IMR-90 (cell line): ENCODE data around the gene ANKMY1. TPM values are rescaled to one million over a fixed set of nuclear protein-coding genes. Genes with fewer than 3 reads are reported as not detected.

ENCODE experiments used
- ATAC-seq: fragments of 200-7000 bp; cut with Tn5 transposase; 2 replicates; pipeline ENCODE4 v1.9.1; 2020; ENCODE audit warnings: low read depth, mild to moderate bottlenecking, moderate library complexity
- BruUV-seq: library from RNA; stranded (reverse); fragments of 400-500 nt; replicated peaks from 2 replicates; lab custom pipeline; 2021; lab: Mats Ljungman, UMichigan
- CTCF ChIA-PET: fragments of 300-600 bp; formaldehyde crosslinking; extraction: SDS; loops from one replicate; lab custom pipeline; 2021; ENCODE audit warnings: antibody characterized with exemption; lab: Yijun Ruan, JAX
- POLR2A ChIA-PET: fragments of 300-600 bp; sonication (Branson Sonifier 250); formaldehyde crosslinking; loops from one replicate; lab custom pipeline; 2022; ENCODE audit warnings: antibody characterized with exemption; ENCODE audit not compliant: unreplicated experiment; lab: Charles Lee
- DNase-seq: peaks from one replicate; pipeline ENCODE4 v3.0.0; 2013
- H2AFZ ChIP-seq: replicated peaks from 2 replicates; pipeline ENCODE3; 2013; ENCODE audit warnings: low read length, mild to moderate bottlenecking; ENCODE audit not compliant: poor library complexity
- H2AK5ac ChIP-seq: 2 replicates; pipeline ENCODE4 v1.6.1; 2013; ENCODE audit warnings: low read depth, low read length, inconsistent platforms
- H2AK9ac ChIP-seq: replicated peaks from 2 replicates; pipeline ENCODE3; 2013; ENCODE audit warnings: mild to moderate bottlenecking, low read depth, low read length, moderate library complexity; ENCODE audit not compliant: poor library complexity
- H2BK120ac ChIP-seq: 2 replicates; pipeline ENCODE4 v1.6.1; 2013; ENCODE audit warnings: low read depth, low read length, inconsistent platforms
- H2BK15ac ChIP-seq: 3 replicates; pipeline ENCODE4 v1.6.1; 2013; ENCODE audit warnings: low read depth, low read length, inconsistent platforms
- H2BK20ac ChIP-seq: 2 replicates; pipeline ENCODE4 v1.6.1; 2013; ENCODE audit warnings: low read depth, mild to moderate bottlenecking, inconsistent platforms, low read length, moderate library complexity
- H2BK5ac ChIP-seq: 2 replicates; pipeline ENCODE4 v1.6.1; 2013; ENCODE audit warnings: mild to moderate bottlenecking, low read depth, low read length, inconsistent platforms; ENCODE audit not compliant: poor library complexity, severe bottlenecking
- H3K14ac ChIP-seq: replicated peaks from 2 replicates; pipeline ENCODE4 v1.6.1; 2013; ENCODE audit warnings: low read depth, low read length, inconsistent platforms
- H3K18ac ChIP-seq: 2 replicates; pipeline ENCODE4 v1.6.1; 2013; ENCODE audit warnings: low read depth, low read length, control low read depth
- H3K23ac ChIP-seq: 2 replicates; pipeline ENCODE4 v1.6.1; 2013; ENCODE audit warnings: low read depth, low read length, inconsistent platforms
- H3K27ac ChIP-seq: 2 replicates; pipeline ENCODE4 v1.5.1; 2013; ENCODE audit warnings: mild to moderate bottlenecking, control low read depth, low read length; ENCODE audit not compliant: insufficient read depth
- H3K27me3 ChIP-seq: 2 replicates; pipeline ENCODE4 v1.6.1; 2013; ENCODE audit warnings: low read length; ENCODE audit not compliant: control insufficient read depth, insufficient read depth
- H3K36me3 ChIP-seq: 2 replicates; pipeline ENCODE4 v1.6.1; 2013; ENCODE audit warnings: low read length, mixed read lengths; ENCODE audit not compliant: control insufficient read depth, insufficient read depth
- H3K4ac ChIP-seq: 2 replicates; pipeline ENCODE4 v1.6.1; 2013; ENCODE audit warnings: low read depth, low read length, inconsistent platforms
- H3K4me1 ChIP-seq: 2 replicates; pipeline ENCODE4 v1.6.1; 2013; ENCODE audit warnings: low read length, mixed read lengths; ENCODE audit not compliant: control insufficient read depth, insufficient read depth
- H3K4me2 ChIP-seq: 2 replicates; pipeline ENCODE4 v1.6.1; 2013; ENCODE audit warnings: low read depth, mild to moderate bottlenecking, control low read depth, low read length, moderate library complexity
- H3K4me3 ChIP-seq: 2 replicates; pipeline ENCODE4 v1.5.1; 2013; ENCODE audit warnings: low read depth, mild to moderate bottlenecking, control low read depth, low read length, moderate library complexity; ENCODE audit not compliant: insufficient read depth
- H3K56ac ChIP-seq: 2 replicates; pipeline ENCODE4 v1.6.1; 2013; ENCODE audit warnings: low read length, inconsistent platforms; ENCODE audit not compliant: insufficient read depth; ENCODE audit errors: extremely low read depth
- H3K79me1 ChIP-seq, 2 experiments: 2 replicates each; pipeline ENCODE4 v1.6.1; 2013; ENCODE audit warnings: low read length in 2 of 2, inconsistent platforms in 1 of 2, low read depth in 1 of 2
- H3K9ac ChIP-seq: 2 replicates; pipeline ENCODE4 v1.6.1; 2013; ENCODE audit warnings: low read depth, low read length, control low read depth
- H3K9me1 ChIP-seq: 2 replicates; pipeline ENCODE4 v1.6.1; 2013; ENCODE audit warnings: low read length, inconsistent platforms; ENCODE audit not compliant: insufficient read depth
- H3K9me3 ChIP-seq: 2 replicates; pipeline ENCODE4 v1.6.1; 2013; ENCODE audit warnings: low read length; ENCODE audit not compliant: control insufficient read depth, insufficient read depth
- H4K20me1 ChIP-seq: 2 replicates; pipeline ENCODE4 v1.6.1; 2013; ENCODE audit warnings: low read length, inconsistent platforms; ENCODE audit not compliant: insufficient read depth
- H4K5ac ChIP-seq: 2 replicates; pipeline ENCODE4 v1.6.1; 2013; ENCODE audit warnings: mild to moderate bottlenecking, low read depth, low read length, control low read depth
- H4K8ac ChIP-seq, 2 experiments: 2 replicates each; pipeline ENCODE4 v1.6.1; 2013; ENCODE audit warnings: low read depth in 2 of 2, low read length in 2 of 2, control low read depth in 1 of 2, inconsistent platforms in 1 of 2
- H4K91ac ChIP-seq: 2 replicates; pipeline ENCODE4 v1.6.1; 2013; ENCODE audit warnings: low read depth, low read length, inconsistent platforms; ENCODE audit not compliant: insufficient read depth
- BHLHE40 ChIP-seq: fragments of 150-350 bp; IDR thresholded peaks from 2 replicates; pipeline ENCODE4 v1.6.1; 2016; ENCODE audit warnings: mild to moderate bottlenecking, low read depth, low read length
- CEBPB ChIP-seq: IDR thresholded peaks from 2 replicates; pipeline ENCODE4 v1.6.1; 2012; ENCODE audit warnings: low read depth, low read length, improper control_type of control experiment
- MAFK ChIP-seq: IDR thresholded peaks from 2 replicates; pipeline ENCODE4 v1.6.1; 2012; ENCODE audit warnings: low read depth, low read length, improper control_type of control experiment
- MAZ ChIP-seq: IDR thresholded peaks from 2 replicates; pipeline ENCODE4 v1.6.1; 2012; ENCODE audit warnings: low read depth, mild to moderate bottlenecking, low read length, improper control_type of control experiment, moderate library complexity, borderline replicate concordance
- MXI1 ChIP-seq: IDR thresholded peaks from 2 replicates; pipeline ENCODE4 v1.6.1; 2012; ENCODE audit warnings: low read depth, mild to moderate bottlenecking, low read length, moderate library complexity, borderline replicate concordance
- NFE2L2 ChIP-seq: fragments of 150-350 bp; IDR thresholded peaks from 2 replicates; pipeline ENCODE4 v1.6.1; 2016; ENCODE audit warnings: low read depth, mild to moderate bottlenecking, low read length
- POLR2A ChIP-seq: IDR thresholded peaks from 2 replicates; pipeline ENCODE4 v1.6.1; 2012; ENCODE audit warnings: mild to moderate bottlenecking, low read depth, low read length
- RAD21 ChIP-seq: IDR thresholded peaks from 2 replicates; pipeline ENCODE4 v1.6.1; 2012; ENCODE audit warnings: low read length, improper control_type of control experiment
- RFX5 ChIP-seq: IDR thresholded peaks from 2 replicates; pipeline ENCODE4 v1.8.0; 2012; ENCODE audit warnings: low read depth, mild to moderate bottlenecking, low read length, moderate library complexity
- SMC3 ChIP-seq: fragments of 150-350 bp; IDR thresholded peaks from 2 replicates; pipeline ENCODE4 v1.6.1; 2016; ENCODE audit warnings: low read depth, mild to moderate bottlenecking, antibody characterized with exemption, low read length, moderate library complexity
- WGBS, 2 experiments: methylation state at CpG; one replicate each; pipeline versions ENCODE4 v1.1.5 to v1.1.7; 2013; ENCODE audit warnings: missing lambda C conversion rate in 2 of 2; ENCODE audit not compliant: insufficient read length in 1 of 2; ENCODE audit errors: extremely low coverage in 2 of 2; 5-methylcytosine and 5-hydroxymethylcytosine counted together
- dilution Hi-C: fragments of 300-500 bp; cut with HindIII; formaldehyde crosslinking; loops from one replicate; pipeline ENCODE4 v1.14.3; 2018; ENCODE audit warnings: low sequenced_read_pairs; ENCODE audit not compliant: unreplicated experiment
- in situ Hi-C: fragments of 300-500 bp; cut with MboI; formaldehyde crosslinking; loops from 3 replicates; pipeline ENCODE4 v1.14.3; 2019; ENCODE audit warnings: low sequenced_read_pairs, inconsistent platforms, mixed read lengths
- intact Hi-C: fragments of 100-400 bp; cut with micrococcal nuclease; formaldehyde crosslinking; loops from 2 replicates; pipeline ENCODE4 v1.10.0; 2022
- polyA plus RNA-seq, 3 experiments: library from polyadenylated mRNA; depleted of rRNA; stranded (reverse); fragments of >200 nt; gene quantifications; 2 replicates each; pipeline ENCODE4 v1.2.3, GENCODE V29; 2012; ENCODE audit warnings: low replicate concordance in 1 of 3
- total RNA-seq: library from RNA; depleted of rRNA; stranded (reverse); fragments of >200 nt; gene quantifications from 2 replicates; pipeline ENCODE4 v1.2.3, GENCODE V29; 2012
- TF ChIP-seq, protein P1 (sequence below): fragments of 150-350 bp; IDR thresholded peaks from 2 replicates; pipeline ENCODE4 v1.6.1; 2016; ENCODE audit warnings: low read depth, mild to moderate bottlenecking, low read length, moderate library complexity, borderline replicate concordance
- TF ChIP-seq, protein P2 (sequence below): conservative IDR thresholded peaks from 2 replicates; pipeline ENCODE4 v1.5.1; 2012; ENCODE audit warnings: mild to moderate bottlenecking, low read depth, low read length, improper control_type of control experiment
- TF ChIP-seq, protein P3 (sequence below): fragments of 150-350 bp; IDR thresholded peaks from 2 replicates; pipeline ENCODE4 v1.6.1; 2017; ENCODE audit warnings: mild to moderate bottlenecking, antibody characterized with exemption, low read length, low read depth

Gene ANKMY1
- total and polyA plus RNA-seq, 2 of the 4 experiments (the other 2 are of a cell fraction), result 2.9 to 5.5 TPM

DNA sequence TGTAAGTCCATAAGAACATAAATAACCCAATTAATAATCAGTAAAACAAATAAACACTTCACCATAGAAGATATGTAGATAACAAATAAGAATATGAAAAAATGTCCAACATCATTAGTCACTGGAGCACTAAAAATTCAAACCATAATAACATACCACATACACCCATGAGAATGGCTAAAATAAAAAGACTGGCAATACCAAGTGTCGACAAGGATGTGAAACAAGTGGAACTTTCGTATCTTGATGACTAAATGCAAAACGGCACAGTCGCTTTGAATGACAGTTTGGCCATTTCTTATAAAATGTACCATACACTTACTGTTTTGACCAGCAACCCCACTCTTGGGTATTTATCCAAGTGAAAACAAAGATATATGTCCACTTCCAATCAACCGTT lies 26.8 kb downstream of the ANKMY1 start:
- TF ChIP-seq POLR2A (no peak), RAD21 (no peak), MAFK (no peak), RFX5 (no peak), CEBPB (no peak), MXI1 (no peak), BHLHE40 (no peak), MAZ (no peak), NFE2L2 (no peak), SMC3 (no peak)
- TF ChIP-seq, protein P1, sequence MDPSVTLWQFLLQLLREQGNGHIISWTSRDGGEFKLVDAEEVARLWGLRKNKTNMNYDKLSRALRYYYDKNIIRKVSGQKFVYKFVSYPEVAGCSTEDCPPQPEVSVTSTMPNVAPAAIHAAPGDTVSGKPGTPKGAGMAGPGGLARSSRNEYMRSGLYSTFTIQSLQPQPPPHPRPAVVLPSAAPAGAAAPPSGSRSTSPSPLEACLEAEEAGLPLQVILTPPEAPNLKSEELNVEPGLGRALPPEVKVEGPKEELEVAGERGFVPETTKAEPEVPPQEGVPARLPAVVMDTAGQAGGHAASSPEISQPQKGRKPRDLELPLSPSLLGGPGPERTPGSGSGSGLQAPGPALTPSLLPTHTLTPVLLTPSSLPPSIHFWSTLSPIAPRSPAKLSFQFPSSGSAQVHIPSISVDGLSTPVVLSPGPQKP, result no peak
- TF ChIP-seq, protein P2, sequence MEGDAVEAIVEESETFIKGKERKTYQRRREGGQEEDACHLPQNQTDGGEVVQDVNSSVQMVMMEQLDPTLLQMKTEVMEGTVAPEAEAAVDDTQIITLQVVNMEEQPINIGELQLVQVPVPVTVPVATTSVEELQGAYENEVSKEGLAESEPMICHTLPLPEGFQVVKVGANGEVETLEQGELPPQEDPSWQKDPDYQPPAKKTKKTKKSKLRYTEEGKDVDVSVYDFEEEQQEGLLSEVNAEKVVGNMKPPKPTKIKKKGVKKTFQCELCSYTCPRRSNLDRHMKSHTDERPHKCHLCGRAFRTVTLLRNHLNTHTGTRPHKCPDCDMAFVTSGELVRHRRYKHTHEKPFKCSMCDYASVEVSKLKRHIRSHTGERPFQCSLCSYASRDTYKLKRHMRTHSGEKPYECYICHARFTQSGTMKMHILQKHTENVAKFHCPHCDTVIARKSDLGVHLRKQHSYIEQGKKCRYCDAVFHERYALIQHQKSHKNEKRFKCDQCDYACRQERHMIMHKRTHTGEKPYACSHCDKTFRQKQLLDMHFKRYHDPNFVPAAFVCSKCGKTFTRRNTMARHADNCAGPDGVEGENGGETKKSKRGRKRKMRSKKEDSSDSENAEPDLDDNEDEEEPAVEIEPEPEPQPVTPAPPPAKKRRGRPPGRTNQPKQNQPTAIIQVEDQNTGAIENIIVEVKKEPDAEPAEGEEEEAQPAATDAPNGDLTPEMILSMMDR, result no peak
- TF ChIP-seq, protein P3, sequence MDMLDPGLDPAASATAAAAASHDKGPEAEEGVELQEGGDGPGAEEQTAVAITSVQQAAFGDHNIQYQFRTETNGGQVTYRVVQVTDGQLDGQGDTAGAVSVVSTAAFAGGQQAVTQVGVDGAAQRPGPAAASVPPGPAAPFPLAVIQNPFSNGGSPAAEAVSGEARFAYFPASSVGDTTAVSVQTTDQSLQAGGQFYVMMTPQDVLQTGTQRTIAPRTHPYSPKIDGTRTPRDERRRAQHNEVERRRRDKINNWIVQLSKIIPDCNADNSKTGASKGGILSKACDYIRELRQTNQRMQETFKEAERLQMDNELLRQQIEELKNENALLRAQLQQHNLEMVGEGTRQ, result no peak
- H2AK5ac ChIP-seq, result no peak overlapping the region
- H3K9me1 ChIP-seq, result no peaks in the 10 kb centered on the region
- no TSS peak for BruUV-seq
- POLR2A ChIA-PET, result no interaction called here
- no peak overlapping the region for H3K56ac ChIP-seq
- no peak overlapping the region for H3K4ac ChIP-seq
- 0 out of 2 replicates have a peak, but pooled peaks cover 1% of the 10 kb centered on the region for H3K36me3 ChIP-seq
- H2BK120ac ChIP-seq, result no peak overlapping the region
- no peak overlapping the region for H2BK15ac ChIP-seq
- no peaks in the 10 kb centered on the region for H3K27me3 ChIP-seq
- dilution Hi-C loops (no loop called here), intact Hi-C loops (no loop called here), in situ Hi-C loops (no loop called here)
- no peaks in the 10 kb centered on the region for H4K20me1 ChIP-seq
- WGBS, 2 experiments, result 94% methylated on average over 3 of the region's 5 CpGs; no CpG with 5 or more reads in 1 of the 2 experiments
- CTCF ChIA-PET, result no interaction called here
- no peak overlapping the region for H4K5ac ChIP-seq
- no peak overlapping the region for H3K23ac ChIP-seq
- H3K18ac ChIP-seq, result no peak overlapping the region
- no peak overlapping the region for H2BK5ac ChIP-seq
- H3K27ac ChIP-seq, result no peak overlapping the region
- peaks cover 0 to 7% of the 10 kb centered on the region in 2 experiments; a peak in 2 of 4 replicates for H3K79me1 ChIP-seq
- no peak overlapping the region for H3K4me3 ChIP-seq
- no peaks in the 10 kb centered on the region for H3K4me1 ChIP-seq
- H4K8ac ChIP-seq, result no peak overlapping the region
- no peak overlapping the region for H3K14ac ChIP-seq
- H2AFZ ChIP-seq, result no peak overlapping the region
- ATAC-seq (no peak), DNase-seq (no peak)
- H2AK9ac ChIP-seq, result no peak overlapping the region
- no peak overlapping the region for H4K91ac ChIP-seq
- no peak overlapping the region for H2BK20ac ChIP-seq
- H3K9me3 ChIP-seq, result peaks cover 11% of the 10 kb centered on the region
- no peak overlapping the region for H3K9ac ChIP-seq
- no peak overlapping the region for H3K4me2 ChIP-seq
